CD4-positive, alpha-beta T cell treated with Interleukin-2 at 100 ng/mL for 4 hours (primary cell): ENCODE data around the gene KCP.

Experiments used
- DNase-seq: peaks from one replicate; pipeline ENCODE4 v3.0.0-alpha.2; 2020; ENCODE audit warnings: low spot score

Gene KCP

DNA sequence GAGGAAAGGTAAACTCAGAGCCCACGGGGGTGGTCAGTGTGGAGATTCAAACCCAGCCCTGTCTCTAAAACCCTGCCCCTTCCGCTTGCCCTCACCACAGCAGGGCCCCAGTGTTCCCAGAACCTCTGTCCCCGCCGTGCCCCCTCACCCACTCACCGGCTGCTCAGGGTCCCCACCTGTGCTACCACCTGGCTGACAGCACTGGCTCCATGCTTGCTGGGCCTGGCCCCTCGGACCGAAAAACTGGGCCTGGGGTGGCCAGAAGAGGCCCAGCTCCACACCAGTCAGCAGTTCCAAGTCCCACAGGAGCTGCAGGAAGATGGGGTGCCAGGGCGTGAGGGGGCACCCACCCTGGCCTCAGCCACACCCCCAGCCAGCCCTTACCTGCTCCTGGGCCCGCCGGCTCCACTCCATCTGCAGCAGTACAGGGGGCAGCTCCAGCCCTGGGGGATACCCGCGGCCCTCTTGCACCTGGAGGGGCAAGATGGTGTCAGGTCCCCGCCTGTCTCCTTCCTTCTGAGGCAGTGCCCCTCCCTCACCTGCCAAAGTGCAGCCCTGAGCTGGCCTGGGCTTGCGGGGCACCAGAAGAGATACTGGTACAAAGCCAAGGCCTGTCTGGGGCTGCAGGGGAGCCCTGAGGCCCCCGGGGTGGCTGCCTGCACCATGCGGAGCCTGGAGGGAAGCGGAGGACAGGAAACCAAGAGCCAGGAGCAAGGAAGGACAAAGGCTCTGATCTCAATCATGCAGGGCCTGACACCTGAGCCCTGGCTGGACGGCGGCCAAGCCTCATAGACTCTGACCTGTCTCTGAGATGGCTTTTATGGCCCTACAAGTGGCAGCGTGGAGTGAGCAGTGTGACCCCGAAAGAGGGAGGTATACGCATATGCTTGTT lies 36.1 kb downstream of the KCP start:
- no peak for DNase-seq

GRCh38 chr7:128873234-128873633 lies 37.3 kb downstream of the KCP start:
- no peak for DNase-seq

- no peak for DNase-seq
Measured at GRCh38 chr7:128872394-128872824, 38.1 kb downstream of the KCP start.

- DNase-seq = no peak
Measured at GRCh38 chr7:128871050-128871449, 39.5 kb downstream of the KCP start.

GRCh38 chr7:128869944-128870285 lies 40.6 kb downstream of the KCP start:
- no peak for DNase-seq

DNA sequence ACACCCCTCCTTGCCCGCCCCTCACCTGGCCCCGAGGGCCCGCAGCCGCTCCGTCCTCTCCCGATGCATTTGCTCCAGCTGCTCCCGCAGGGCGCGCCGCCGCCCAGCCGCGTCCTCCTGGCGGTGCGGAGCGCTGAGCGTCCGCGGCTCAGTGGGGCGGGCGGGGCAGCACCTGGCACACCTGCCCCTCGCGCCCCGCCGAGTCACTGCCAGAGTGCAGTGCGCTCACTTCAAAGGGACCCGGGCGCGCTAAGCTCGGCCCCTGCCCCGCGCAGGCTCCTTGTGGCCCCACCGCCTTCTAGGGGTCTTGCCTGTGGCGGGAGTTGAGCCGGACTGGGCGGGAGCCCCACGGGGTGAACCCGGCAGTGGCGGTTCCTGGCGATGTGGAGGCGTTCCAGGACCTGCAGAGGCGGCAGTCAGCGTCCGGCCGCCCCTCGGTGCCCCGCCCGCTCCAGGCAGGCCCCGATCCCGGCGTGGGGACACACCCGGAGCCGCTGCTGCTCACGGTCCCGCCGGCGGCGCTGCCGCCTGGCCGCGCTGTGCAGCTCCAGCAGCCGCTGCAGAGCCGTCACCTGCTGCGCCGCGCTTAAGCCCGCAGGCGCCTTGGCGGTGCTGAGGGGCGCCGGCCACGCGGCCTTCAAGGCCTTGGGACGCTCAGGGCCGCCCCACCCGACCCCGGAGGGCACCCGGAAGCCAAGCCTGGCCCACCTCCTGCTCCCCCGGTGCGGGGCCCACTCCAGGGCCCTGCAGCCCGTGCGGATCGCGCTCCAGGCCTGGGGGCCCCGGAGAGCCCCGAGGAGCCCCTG lies 41.2 kb downstream of the KCP start:
- DNase-seq = peak; percentile 30

- no peak for DNase-seq
Measured at GRCh38 chr7:128868624-128869137, 41.8 kb downstream of the KCP start.

DNA sequence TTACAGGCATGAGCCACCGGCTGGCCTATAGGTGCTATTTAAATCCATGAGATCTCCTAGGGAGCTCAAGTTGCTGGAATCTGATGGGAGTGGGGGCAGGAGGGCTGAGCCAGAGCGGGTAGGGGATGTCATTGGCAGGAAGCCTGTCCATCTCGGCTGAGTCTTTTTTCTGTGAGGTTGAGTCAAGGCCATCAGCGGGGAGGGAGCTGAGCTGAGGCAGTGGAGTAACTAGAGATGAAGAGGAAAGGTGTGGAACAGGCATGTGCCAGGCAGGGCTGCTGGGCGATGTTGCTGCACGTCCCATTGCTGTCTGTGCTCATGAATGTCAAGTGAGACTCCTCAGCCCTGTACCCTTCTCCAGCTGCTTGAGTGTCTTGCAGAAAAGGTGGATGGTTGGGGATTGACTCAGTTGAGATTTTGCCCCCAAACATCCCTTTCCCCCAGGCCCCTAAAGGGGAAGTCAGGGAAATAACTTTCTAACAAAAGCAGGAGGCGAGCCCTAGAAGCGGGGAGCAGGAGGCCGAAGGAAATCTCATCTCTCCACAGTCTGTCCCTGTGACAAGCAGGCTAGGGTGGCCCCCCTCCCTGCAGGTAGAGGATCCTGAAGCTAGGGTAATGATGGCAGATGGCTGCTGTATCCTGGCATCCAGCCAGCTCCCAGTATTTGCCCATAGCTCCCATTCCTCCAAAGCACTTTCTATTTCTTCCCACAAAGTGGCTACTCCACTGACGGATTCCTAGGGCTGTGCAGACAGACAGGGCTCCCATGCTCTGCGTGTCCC lies 42.5 kb downstream of the KCP start:
- no peak for DNase-seq

GRCh38 chr7:128867241-128867640 lies 43.3 kb downstream of the KCP start:
- no peak for DNase-seq

GRCh38 chr7:128865996-128866877 lies 44.3 kb downstream of the KCP start:
- DNase-seq = no peak

DNA sequence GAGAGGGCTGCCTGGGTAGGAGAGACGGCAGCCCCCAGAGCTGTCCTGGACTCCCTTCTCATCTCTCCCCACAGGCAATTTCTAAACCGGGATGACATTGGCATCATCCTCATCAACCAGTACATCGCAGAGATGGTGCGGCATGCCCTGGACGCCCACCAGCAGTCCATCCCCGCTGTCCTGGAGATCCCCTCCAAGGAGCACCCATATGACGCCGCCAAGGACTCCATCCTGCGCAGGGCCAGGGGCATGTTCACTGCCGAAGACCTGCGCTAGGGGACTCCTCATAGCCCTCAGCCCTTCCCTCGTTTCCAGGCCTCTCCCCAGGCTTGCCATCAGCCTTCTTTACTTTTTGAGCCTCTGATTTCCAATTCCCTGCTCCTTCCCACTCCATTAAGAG lies 45.2 kb downstream of the KCP start:
- DNase-seq = no peak

GRCh38 chr7:128863433-128863989 lies 47.0 kb downstream of the KCP start:
- DNase-seq = peak; percentile 45

- DNase-seq = peak; percentile 99
Measured at GRCh38 chr7:128862571-128863432, 47.7 kb downstream of the KCP start, which contains the start of gene ATP6V1F. Gene ATP6V1F (plus strand): TSS chr7:128862856. CDS start chr7:128862905, 49 bp downstream.

- DNase-seq = no peak
Measured at GRCh38 chr7:128861957-128862570, 48.4 kb downstream of the KCP start.

DNA sequence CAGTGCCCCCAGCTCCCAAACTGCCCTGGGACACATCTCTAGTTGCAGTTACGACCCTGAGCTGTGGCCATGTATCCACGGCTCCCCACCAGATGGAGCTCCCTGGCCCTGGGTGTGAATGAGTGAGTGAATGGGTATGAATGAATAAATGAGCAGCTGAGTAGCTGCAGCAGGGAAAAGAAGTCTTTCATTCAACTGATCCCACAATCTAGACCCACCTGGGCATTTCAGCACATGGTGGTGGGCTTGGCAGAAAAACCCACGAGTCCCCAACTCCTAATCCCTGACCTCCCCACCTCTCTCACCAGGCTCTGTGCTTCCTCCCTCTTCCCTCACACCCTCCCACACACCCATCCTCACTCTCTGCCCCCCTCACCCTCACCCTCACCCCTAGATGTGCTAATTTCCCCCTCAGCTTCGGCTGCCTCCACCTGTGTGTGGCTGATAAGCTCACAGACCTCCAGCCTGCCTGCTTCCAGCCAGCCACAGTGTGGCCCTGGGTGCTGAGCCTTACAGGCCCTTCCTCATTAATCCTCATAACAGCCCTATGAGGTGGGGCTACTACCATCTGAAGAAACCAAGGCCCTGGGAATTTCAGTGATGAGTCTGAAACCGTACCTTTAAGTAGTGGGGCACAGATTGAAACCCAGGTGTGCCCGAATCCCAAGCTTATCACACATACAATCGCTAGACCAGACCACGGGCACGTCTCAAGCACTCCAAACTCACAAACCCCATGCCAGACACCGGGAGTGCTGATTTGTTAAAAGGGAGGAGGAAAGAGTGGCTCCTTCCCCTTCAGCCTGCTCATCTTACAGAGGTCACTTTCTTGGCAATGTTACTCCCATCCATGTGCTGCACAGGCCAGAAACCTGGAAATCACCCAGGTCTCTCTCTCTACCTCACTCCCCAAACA lies 50.1 kb downstream of the KCP start:
- DNase-seq = no peak

GRCh38 chr7:128859232-128860157 lies 51.0 kb downstream of the KCP start:
- DNase-seq = no peak
